ENCODE measurements around the gene BANF1. TPM values are rescaled to one million over a fixed set of nuclear protein-coding genes. Genes with fewer than 3 reads are reported as not detected.

The BANF1 gene
- total RNA-seq, 1 experiment from 2014 or later: 269 TPM

DNA sequence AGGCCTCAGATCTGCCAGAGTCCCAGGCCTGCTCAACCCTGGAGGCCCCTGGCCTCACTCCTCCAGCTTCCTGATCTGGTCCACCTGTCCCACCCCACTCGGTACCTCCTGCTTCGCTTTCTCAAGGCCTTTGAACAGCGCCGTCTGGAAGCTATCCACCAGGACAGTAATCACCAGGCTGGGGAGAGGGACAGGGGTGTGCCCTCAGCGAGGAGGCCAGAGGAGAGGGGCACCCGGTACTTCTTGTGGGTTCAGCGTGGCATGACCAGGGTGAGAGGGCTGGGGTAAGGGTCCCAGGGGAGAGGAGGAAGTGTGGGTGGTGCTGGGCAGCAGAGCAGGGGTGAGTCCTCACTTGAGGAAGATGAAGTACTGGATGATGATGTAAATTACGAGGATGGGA is 17.9 kb downstream of the BANF1 start:
- no peaks in the 10 kb centered on the region for H3K9me3 Mint-ChIP-seq
- no peak overlapping the region for H3K27ac Mint-ChIP-seq
- no peak for TF ChIP-seq GTF2I (CRISPR knock-in tag; conservative IDR thresholded peaks at IDR 0.05)
- TF ChIP-seq NR1H2 (CRISPR knock-in tag; IDR thresholded peaks at IDR 0.05): no peak
- TF ChIP-seq IRF2 (CRISPR knock-in tag; IDR thresholded peaks at IDR 0.05; ENCODE audit: borderline replicate concordance, low read depth): no peak
- no peak for TF ChIP-seq EMX1 (CRISPR knock-in tag; IDR thresholded peaks at IDR 0.05)
- TF ChIP-seq ATF2 (CRISPR knock-in tag; IDR thresholded peaks at IDR 0.05; ENCODE audit: borderline replicate concordance, low read depth): no peak
- no peak for TF ChIP-seq SOX15 (CRISPR knock-in tag; IDR thresholded peaks at IDR 0.05)
- no peak for TF ChIP-seq ZNF423 (CRISPR knock-in tag; IDR thresholded peaks at IDR 0.05)
- no peak for TF ChIP-seq ZNF396 (CRISPR knock-in tag; IDR thresholded peaks at IDR 0.05; ENCODE audit: borderline replicate concordance)
- TF ChIP-seq JUN (CRISPR knock-in tag; IDR thresholded peaks at IDR 0.05): no peak
- no peak for TF ChIP-seq ZNF281 (CRISPR knock-in tag; IDR thresholded peaks at IDR 0.05)
- TF ChIP-seq NFATC4 (CRISPR knock-in tag; IDR thresholded peaks at IDR 0.05): no peak
- no peak for TF ChIP-seq ZNF138 (CRISPR knock-in tag; conservative IDR thresholded peaks at IDR 0.05)
- TF ChIP-seq, protein P1, sequence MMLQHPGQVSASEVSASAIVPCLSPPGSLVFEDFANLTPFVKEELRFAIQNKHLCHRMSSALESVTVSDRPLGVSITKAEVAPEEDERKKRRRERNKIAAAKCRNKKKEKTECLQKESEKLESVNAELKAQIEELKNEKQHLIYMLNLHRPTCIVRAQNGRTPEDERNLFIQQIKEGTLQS (CRISPR knock-in tag; conservative IDR thresholded peaks at IDR 0.05): no peak
- TF ChIP-seq, protein P2, sequence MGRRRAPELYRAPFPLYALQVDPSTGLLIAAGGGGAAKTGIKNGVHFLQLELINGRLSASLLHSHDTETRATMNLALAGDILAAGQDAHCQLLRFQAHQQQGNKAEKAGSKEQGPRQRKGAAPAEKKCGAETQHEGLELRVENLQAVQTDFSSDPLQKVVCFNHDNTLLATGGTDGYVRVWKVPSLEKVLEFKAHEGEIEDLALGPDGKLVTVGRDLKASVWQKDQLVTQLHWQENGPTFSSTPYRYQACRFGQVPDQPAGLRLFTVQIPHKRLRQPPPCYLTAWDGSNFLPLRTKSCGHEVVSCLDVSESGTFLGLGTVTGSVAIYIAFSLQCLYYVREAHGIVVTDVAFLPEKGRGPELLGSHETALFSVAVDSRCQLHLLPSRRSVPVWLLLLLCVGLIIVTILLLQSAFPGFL (CRISPR knock-in tag; IDR thresholded peaks at IDR 0.05; ENCODE audit: borderline replicate concordance): no peak
- no peak for TF ChIP-seq OVOL2 (CRISPR knock-in tag; IDR thresholded peaks at IDR 0.05; ENCODE audit: borderline replicate concordance)
- no peak for TF ChIP-seq ESRRA (CRISPR knock-in tag; IDR thresholded peaks at IDR 0.05; ENCODE audit: borderline replicate concordance)
- TF ChIP-seq ZNF532 (CRISPR knock-in tag; IDR thresholded peaks at IDR 0.05; ENCODE audit: borderline replicate concordance): no peak
- TF ChIP-seq ZNF263 (CRISPR knock-in tag; IDR thresholded peaks at IDR 0.05; ENCODE audit: low read depth): no peak
- TF ChIP-seq JAZF1 (CRISPR knock-in tag; IDR thresholded peaks at IDR 0.05): no peak
- POLR2A ChIA-PET: no interaction called here
- ATAC-seq (no peak), DNase-seq (ENCODE audit: low spot score) (no peak)
- CTCF ChIA-PET: interaction anchor here (0.6 to 1.1 kb wide), 2 partner anchors 31 to 39 kb away, joined by 3 to 4 read pairs; no protein-coding TSS in a partner anchor
- H3K27me3 Mint-ChIP-seq (ENCODE audit: low read depth): peaks cover 29% of the 10 kb centered on the region
- H3K4me1 Mint-ChIP-seq: no peaks in the 10 kb centered on the region
- no peaks in the 10 kb centered on the region for H3K36me3 Mint-ChIP-seq
- H3K4me3 Mint-ChIP-seq: no peak overlapping the region
